ENCODE measurements around the gene GIGYF2. TPM values are rescaled to one million over a fixed set of nuclear protein-coding genes. Genes with fewer than 3 reads are reported as not detected.

Gene GIGYF2
- total RNA-seq, 1 donor from 2014 or later: 36.3 TPM

- no peak for DNase-seq (ENCODE audit: low read depth in 2 of 2)
These were observed 181.9 kb downstream of the GIGYF2 start for GRCh38 chr2:232878855-232879617.

GRCh38 chr2:232879618-232880494 lies 182.7 kb downstream of the GIGYF2 start:
- DNase-seq (ENCODE audit: low read depth in 2 of 2): no peak

GRCh38 chr2:232880764-232881351 lies 183.7 kb downstream of the GIGYF2 start:
- no peak for DNase-seq (ENCODE audit: low read depth in 2 of 2)

- DNase-seq (ENCODE audit: low read depth in 2 of 2): no peak
These were observed 185.0 kb downstream of the GIGYF2 start for GRCh38 chr2:232882085-232882484.

GRCh38 chr2:232882505-232883115 lies 185.5 kb downstream of the GIGYF2 start:
- no peak for DNase-seq (ENCODE audit: low read depth in 2 of 2)

- DNase-seq (ENCODE audit: low read depth in 2 of 2): no peak
These were observed 186.1 kb downstream of the GIGYF2 start for GRCh38 chr2:232883116-232883721.

- DNase-seq (ENCODE audit: low read depth in 2 of 2): no peak
These were observed 186.9 kb downstream of the GIGYF2 start for GRCh38 chr2:232884001-232884421.

GRCh38 chr2:232884549-232885263 lies 187.6 kb downstream of the GIGYF2 start:
- DNase-seq (ENCODE audit: low read depth in 2 of 2): no peak

GRCh38 chr2:232885264-232885961 lies 188.3 kb downstream of the GIGYF2 start:
- no peak for DNase-seq (ENCODE audit: low read depth in 2 of 2)

GRCh38 chr2:232886176-232886575 lies 189.0 kb downstream of the GIGYF2 start:
- no peak for DNase-seq (ENCODE audit: low read depth in 2 of 2)

GRCh38 chr2:232886632-232887031 lies 189.5 kb downstream of the GIGYF2 start:
- no peak for DNase-seq (ENCODE audit: low read depth in 2 of 2)

GRCh38 chr2:232887171-232887850 lies 190.2 kb downstream of the GIGYF2 start:
- DNase-seq (ENCODE audit: low read depth in 2 of 2): peak in 1 of 2 donors; percentile 13

- DNase-seq (ENCODE audit: low read depth in 2 of 2): no peak
These were observed 191.1 kb downstream of the GIGYF2 start for GRCh38 chr2:232888099-232888836.

GRCh38 chr2:232888839-232889529 lies 191.9 kb downstream of the GIGYF2 start:
- DNase-seq (ENCODE audit: low read depth in 2 of 2): no peak

GRCh38 chr2:232889876-232890401 lies 192.8 kb downstream of the GIGYF2 start:
- no peak for DNase-seq (ENCODE audit: low read depth in 2 of 2)

GRCh38 chr2:232890536-232890895 lies 193.4 kb downstream of the GIGYF2 start:
- no peak for DNase-seq (ENCODE audit: low read depth in 2 of 2)

GRCh38 chr2:232890896-232891601 lies 193.9 kb downstream of the GIGYF2 start:
- peak; percentile 21 to 51 for DNase-seq (ENCODE audit: low read depth in 2 of 2)
